ENCODE data around the gene NHLH1.

NHLH1 gene

GRCh38 chr1:160410406-160411005, 43.6 kb downstream of the NHLH1 start:
- no peak overlapping the region for H3K4me3 ChIP-seq (ENCODE audit: low read length)
- no peak overlapping the region for H2BK5ac ChIP-seq (ENCODE audit: low read length)
- H4K8ac ChIP-seq (ENCODE audit: low read depth, low read length) = no peak overlapping the region
- WGBS (ENCODE audit: extremely low coverage, insufficient coverage, low lambda C conversion rate) = no CpG with 5 or more reads among the region's 19 CpGs
- H3K79me1 ChIP-seq (ENCODE audit: low read length) = peaks cover 62% of the 10 kb centered on the region
- no peak overlapping the region for H3K27ac ChIP-seq (ENCODE audit: low read depth, low read length)
- H2AK5ac ChIP-seq (ENCODE audit: low read length) = no peak overlapping the region
- no peak overlapping the region for H4K5ac ChIP-seq (ENCODE audit: low read length)
- no peak overlapping the region for H2BK15ac ChIP-seq (replicated peaks; ENCODE audit: low read depth)
- H3K9ac ChIP-seq (ENCODE audit: low read length) = no peak overlapping the region
- no peak overlapping the region for H2BK120ac ChIP-seq (ENCODE audit: low read depth, low read length)
- peak overlapping the region; percentile 65 for H3K56ac ChIP-seq (ENCODE audit: low read length)
- no peak overlapping the region for H3K4me2 ChIP-seq (ENCODE audit: low read length)
- no peaks in the 10 kb centered on the region for H3K27me3 ChIP-seq (ENCODE audit: insufficient read depth, low read length, poor library complexity)
- peaks cover 38% of the 10 kb centered on the region for H3K4me1 ChIP-seq (ENCODE audit: control insufficient read depth, low read depth, low read length)
- no peak overlapping the region for H3K4ac ChIP-seq (ENCODE audit: low read depth, low read length)
- H3K23ac ChIP-seq (ENCODE audit: low read length) = no peak overlapping the region
- no peak overlapping the region for H3K18ac ChIP-seq (ENCODE audit: low read length)
- H3K36me3 ChIP-seq (ENCODE audit: control insufficient read depth, insufficient read depth, low read length) = peaks cover 1% of the 10 kb centered on the region
- H3K79me2 ChIP-seq (ENCODE audit: control insufficient read depth, insufficient read depth, low read length) = peaks cover 79% of the 10 kb centered on the region
- DNase-seq = peak; percentile 61

DNA sequence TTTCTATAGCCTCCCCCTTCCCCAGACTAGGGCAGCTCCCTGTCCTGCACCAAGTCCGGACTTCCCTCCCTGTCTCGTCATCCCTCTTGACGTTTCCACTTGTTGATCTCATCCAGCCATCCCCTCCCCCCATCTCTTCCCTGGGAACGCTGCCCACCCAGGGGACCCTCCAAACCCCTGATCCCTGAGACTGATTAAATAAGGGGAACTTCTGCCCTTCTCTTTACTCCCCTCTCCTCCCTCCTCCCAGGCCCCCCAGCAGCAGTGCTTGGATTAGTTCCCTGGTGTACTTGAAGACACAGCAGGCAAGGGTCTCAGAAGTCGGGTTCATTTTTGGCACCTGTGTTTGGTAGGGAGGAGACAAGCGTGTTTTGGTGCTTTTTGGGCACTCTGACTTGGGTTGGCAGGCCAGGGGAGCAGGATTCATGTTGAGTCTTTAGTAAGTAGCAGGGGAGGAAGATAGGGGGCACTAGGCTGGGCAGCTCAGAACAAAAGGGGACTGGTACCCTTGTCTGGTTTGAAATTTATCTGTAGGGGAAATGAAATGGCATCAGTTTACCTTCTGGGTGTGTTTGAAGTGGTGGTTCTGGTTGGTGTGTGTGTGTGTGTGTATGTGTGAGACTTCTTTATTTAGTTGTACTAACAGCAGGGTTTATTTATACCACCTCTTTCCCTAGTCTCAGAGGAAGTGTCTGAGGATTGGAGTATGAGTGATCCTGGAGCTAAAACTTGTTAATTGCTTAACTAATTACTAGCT, 44.6 kb downstream of the NHLH1 start:
- peak overlapping the region; percentile 75 for H3K23ac ChIP-seq (ENCODE audit: low read length)
- no CpG with 5 or more reads among the region's 6 CpGs for WGBS (ENCODE audit: extremely low coverage, insufficient coverage, low lambda C conversion rate)

DNA sequence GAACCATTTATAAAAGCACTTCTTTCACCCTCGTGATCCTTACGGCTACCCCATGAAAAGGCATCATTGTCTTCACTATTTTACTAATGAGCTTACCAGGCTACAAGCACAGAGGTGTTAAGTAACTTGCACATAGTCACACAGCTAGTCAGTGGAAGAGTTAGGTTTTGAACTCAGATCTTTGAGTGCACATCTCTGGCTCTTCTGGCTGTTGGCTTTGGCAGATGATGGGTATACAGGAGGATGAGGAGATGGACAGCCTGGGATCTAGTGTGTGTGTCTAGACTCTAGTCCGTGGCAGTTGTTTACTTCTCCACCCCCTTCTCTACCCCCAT, 45.1 kb downstream of the NHLH1 start:
- Histone ChIP-seq H3K4me3 (ENCODE audit: low read length) (no peak overlapping the region), H3K79me1 (ENCODE audit: low read length) (peaks cover 56% of the 10 kb centered on the region), H2BK120ac (ENCODE audit: low read depth, low read length) (no peak overlapping the region), H2BK5ac (ENCODE audit: low read length) (no peak overlapping the region), H3K9ac (ENCODE audit: low read length) (no peak overlapping the region), H3K4me1 (ENCODE audit: control insufficient read depth, low read depth, low read length) (peaks cover 33% of the 10 kb centered on the region), H3K27ac (ENCODE audit: low read depth, low read length) (no peak overlapping the region), H3K4ac (ENCODE audit: low read depth, low read length) (no peak overlapping the region), H4K5ac (ENCODE audit: low read length) (no peak overlapping the region), H3K4me2 (ENCODE audit: low read length) (no peak overlapping the region), H3K27me3 (ENCODE audit: insufficient read depth, low read length, poor library complexity) (no peaks in the 10 kb centered on the region), H2BK15ac (replicated peaks; ENCODE audit: low read depth) (no peak overlapping the region), H3K23ac (ENCODE audit: low read length) (no peak overlapping the region), H3K18ac (ENCODE audit: low read length) (no peak overlapping the region), H3K36me3 (ENCODE audit: control insufficient read depth, insufficient read depth, low read length) (peaks cover 3% of the 10 kb centered on the region), H3K79me2 (ENCODE audit: control insufficient read depth, insufficient read depth, low read length) (peaks cover 65% of the 10 kb centered on the region), H2AK5ac (ENCODE audit: low read length) (no peak overlapping the region), H4K8ac (ENCODE audit: low read depth, low read length) (no peak overlapping the region), H3K56ac (ENCODE audit: low read length) (no peak overlapping the region)
- DNase-seq = no peak
- no CpG with 5 or more reads among the region's 3 CpGs for WGBS (ENCODE audit: extremely low coverage, insufficient coverage, low lambda C conversion rate)

More for the DNA sequence above, 44.6 kb downstream of the NHLH1 start:
- H3K27me3 ChIP-seq (ENCODE audit: insufficient read depth, low read length, poor library complexity) = no peaks in the 10 kb centered on the region
- no peak overlapping the region for H2BK15ac ChIP-seq (replicated peaks; ENCODE audit: low read depth)
- H3K4me2 ChIP-seq (ENCODE audit: low read length) = no peak overlapping the region
- H4K8ac ChIP-seq (ENCODE audit: low read depth, low read length) = no peak overlapping the region
- H3K4ac ChIP-seq (ENCODE audit: low read depth, low read length) = no peak overlapping the region
- peaks cover 1% of the 10 kb centered on the region for H3K36me3 ChIP-seq (ENCODE audit: control insufficient read depth, insufficient read depth, low read length)
- H3K9ac ChIP-seq (ENCODE audit: low read length) = no peak overlapping the region
- H3K79me1 ChIP-seq (ENCODE audit: low read length) = peaks cover 56% of the 10 kb centered on the region
- no peak overlapping the region for H2BK120ac ChIP-seq (ENCODE audit: low read depth, low read length)
- DNase-seq = no peak
- peak overlapping the region; percentile 30 for H3K56ac ChIP-seq (ENCODE audit: low read length)
- no peak overlapping the region for H2AK5ac ChIP-seq (ENCODE audit: low read length)
- no peak overlapping the region for H3K27ac ChIP-seq (ENCODE audit: low read depth, low read length)
- no peak overlapping the region for H3K18ac ChIP-seq (ENCODE audit: low read length)
- H2BK5ac ChIP-seq (ENCODE audit: low read length) = no peak overlapping the region
- H3K4me1 ChIP-seq (ENCODE audit: control insufficient read depth, low read depth, low read length) = peaks cover 34% of the 10 kb centered on the region
- H3K4me3 ChIP-seq (ENCODE audit: low read length) = no peak overlapping the region
- H3K79me2 ChIP-seq (ENCODE audit: control insufficient read depth, insufficient read depth, low read length) = peaks cover 70% of the 10 kb centered on the region
- H4K5ac ChIP-seq (ENCODE audit: low read length) = no peak overlapping the region

GRCh38 chr1:160413716-160414115, 46.8 kb downstream of the NHLH1 start:
- Histone ChIP-seq H3K9ac (ENCODE audit: low read length) (no peak overlapping the region), H3K56ac (ENCODE audit: low read length) (no peak overlapping the region), H2BK5ac (ENCODE audit: low read length) (no peak overlapping the region), H3K4ac (ENCODE audit: low read depth, low read length) (no peak overlapping the region), H3K27me3 (ENCODE audit: insufficient read depth, low read length, poor library complexity) (no peaks in the 10 kb centered on the region), H3K79me1 (ENCODE audit: low read length) (peaks cover 45% of the 10 kb centered on the region), H3K23ac (ENCODE audit: low read length) (no peak overlapping the region), H3K79me2 (ENCODE audit: control insufficient read depth, insufficient read depth, low read length) (peaks cover 49% of the 10 kb centered on the region), H4K5ac (ENCODE audit: low read length) (no peak overlapping the region), H2BK120ac (ENCODE audit: low read depth, low read length) (no peak overlapping the region), H2BK15ac (replicated peaks; ENCODE audit: low read depth) (no peak overlapping the region), H3K4me1 (ENCODE audit: control insufficient read depth, low read depth, low read length) (peaks cover 23% of the 10 kb centered on the region), H3K4me3 (ENCODE audit: low read length) (no peak overlapping the region), H3K18ac (ENCODE audit: low read length) (no peak overlapping the region), H3K36me3 (ENCODE audit: control insufficient read depth, insufficient read depth, low read length) (peaks cover 7% of the 10 kb centered on the region), H4K8ac (ENCODE audit: low read depth, low read length) (no peak overlapping the region), H3K4me2 (ENCODE audit: low read length) (no peak overlapping the region), H2AK5ac (ENCODE audit: low read length) (no peak overlapping the region), H3K27ac (ENCODE audit: low read depth, low read length) (peak overlapping the region; percentile 24)
- DNase-seq = peak; percentile 68
- no CpG with 5 or more reads among the region's 3 CpGs for WGBS (ENCODE audit: extremely low coverage, insufficient coverage, low lambda C conversion rate)

DNA sequence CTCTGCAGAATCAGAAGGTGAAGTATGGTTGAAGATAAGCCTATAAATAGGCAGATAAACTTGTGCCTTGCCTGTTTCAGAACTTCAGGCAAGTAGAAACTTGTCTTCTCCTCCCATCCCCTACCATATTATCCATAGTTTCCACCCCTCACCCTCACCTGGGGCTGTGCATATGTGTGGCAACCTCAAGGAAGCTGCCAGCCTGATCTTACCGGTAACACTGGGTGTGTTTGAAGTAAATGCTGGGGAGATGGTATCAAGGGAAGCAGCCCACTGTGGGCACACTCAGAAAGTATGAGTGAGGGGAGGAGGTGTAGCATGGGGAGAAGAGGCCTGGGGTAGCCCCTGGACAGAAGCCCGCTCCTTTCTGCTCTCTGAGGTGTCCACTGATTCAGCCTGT, 48.0 kb downstream of the NHLH1 start:
- Histone ChIP-seq H3K18ac (ENCODE audit: low read length) (no peak overlapping the region), H3K36me3 (ENCODE audit: control insufficient read depth, insufficient read depth, low read length) (peaks cover 7% of the 10 kb centered on the region), H2BK15ac (replicated peaks; ENCODE audit: low read depth) (no peak overlapping the region), H3K4me2 (ENCODE audit: low read length) (no peak overlapping the region), H4K5ac (ENCODE audit: low read length) (no peak overlapping the region), H3K23ac (ENCODE audit: low read length) (no peak overlapping the region), H2AK5ac (ENCODE audit: low read length) (peak overlapping the region; percentile 30), H2BK5ac (ENCODE audit: low read length) (peak overlapping the region; percentile 33), H3K27ac (ENCODE audit: low read depth, low read length) (no peak overlapping the region), H3K4ac (ENCODE audit: low read depth, low read length) (no peak overlapping the region), H3K79me1 (ENCODE audit: low read length) (peaks cover 37% of the 10 kb centered on the region), H3K27me3 (ENCODE audit: insufficient read depth, low read length, poor library complexity) (no peaks in the 10 kb centered on the region), H3K56ac (ENCODE audit: low read length) (peak overlapping the region; percentile 44), H3K4me3 (ENCODE audit: low read length) (no peak overlapping the region), H2BK120ac (ENCODE audit: low read depth, low read length) (no peak overlapping the region), H3K9ac (ENCODE audit: low read length) (no peak overlapping the region), H3K79me2 (ENCODE audit: control insufficient read depth, insufficient read depth, low read length) (peaks cover 38% of the 10 kb centered on the region), H4K8ac (ENCODE audit: low read depth, low read length) (no peak overlapping the region), H3K4me1 (ENCODE audit: control insufficient read depth, low read depth, low read length) (peaks cover 14% of the 10 kb centered on the region)
- no peak for DNase-seq
- no CpG with 5 or more reads among the region's 2 CpGs for WGBS (ENCODE audit: extremely low coverage, insufficient coverage, low lambda C conversion rate)

All from mesendoderm (in vitro differentiated cells).